ENCODE measurements around the gene FMOD. TPM values are rescaled to one million over a fixed set of nuclear protein-coding genes. Genes with fewer than 3 reads are reported as not detected.
A peak's percentile ranks its signal among the peaks of the same experiment; 100 is the strongest.

The FMOD gene
- total RNA-seq (2014; rRNA removed; shearing (Covaris generic)) = 0.03 and 0.69 TPM in 2 replicates

GRCh38 chr1:203351037-203351625 is at the start of gene FMOD:
Gene FMOD, minus strand, starts transcription at chr1:203351122. Its CDS starts 2,852 bp downstream, at chr1:203348270.
- no peak for DNase-seq (ENCODE audit: low read depth)

GRCh38 chr1:203396595-203397194 is 45.8 kb upstream of the FMOD start:
- DNase-seq (ENCODE audit: low read depth) = no peak

- no peak for DNase-seq (ENCODE audit: low read depth)
Measured at GRCh38 chr1:203395751-203396150, 44.8 kb upstream of the FMOD start.

GRCh38 chr1:203390298-203390697 is 39.4 kb upstream of the FMOD start:
- no peak for DNase-seq (ENCODE audit: low read depth)

- DNase-seq (ENCODE audit: low read depth) = no peak
Measured at GRCh38 chr1:203388683-203389082, 37.8 kb upstream of the FMOD start.

- no peak for DNase-seq (ENCODE audit: low read depth)
Measured at GRCh38 chr1:203382026-203382425, 31.1 kb upstream of the FMOD start.

- DNase-seq (ENCODE audit: low read depth) = no peak
Measured at GRCh38 chr1:203381151-203381751, 30.3 kb upstream of the FMOD start.

- no peak for DNase-seq (ENCODE audit: low read depth)
Measured at GRCh38 chr1:203380420-203381150, 29.7 kb upstream of the FMOD start.

- DNase-seq (ENCODE audit: low read depth) = no peak
Measured at GRCh38 chr1:203379825-203380224, 28.9 kb upstream of the FMOD start.

- DNase-seq (ENCODE audit: low read depth) = no peak
Measured at GRCh38 chr1:203378556-203379245, 27.8 kb upstream of the FMOD start.

- DNase-seq (ENCODE audit: low read depth) = no peak
Measured at GRCh38 chr1:203373991-203374390, 23.1 kb upstream of the FMOD start.

- DNase-seq (ENCODE audit: low read depth) = no peak
Measured at GRCh38 chr1:203373002-203373401, 22.1 kb upstream of the FMOD start.

- DNase-seq (ENCODE audit: low read depth) = no peak
Measured at GRCh38 chr1:203371288-203371687, 20.4 kb upstream of the FMOD start.

GRCh38 chr1:203369666-203370065 is 18.7 kb upstream of the FMOD start:
- DNase-seq (ENCODE audit: low read depth) = no peak

GRCh38 chr1:203368624-203369451 is 17.9 kb upstream of the FMOD start:
- DNase-seq (ENCODE audit: low read depth) = peak; percentile 21

- DNase-seq (ENCODE audit: low read depth) = no peak
Measured at GRCh38 chr1:203367057-203367456, 16.1 kb upstream of the FMOD start.

- DNase-seq (ENCODE audit: low read depth) = no peak
Measured at GRCh38 chr1:203366476-203366875, 15.6 kb upstream of the FMOD start.

- DNase-seq (ENCODE audit: low read depth) = no peak
Measured at GRCh38 chr1:203364806-203365205, 13.9 kb upstream of the FMOD start.

GRCh38 chr1:203364094-203364801 is 13.3 kb upstream of the FMOD start:
- no peak for DNase-seq (ENCODE audit: low read depth)

GRCh38 chr1:203362720-203363025 is 11.8 kb upstream of the FMOD start:
- DNase-seq (ENCODE audit: low read depth) = no peak

Measured in Daoy (cell line).